A549 (cell line): ENCODE data around the gene ODF4. TPM values are rescaled to one million over a fixed set of nuclear protein-coding genes. Genes with fewer than 3 reads are reported as not detected.

Source experiments
- ATOH8 ChIP-seq: fragments of 250-450 bp; sonication (Bioruptor Pico); IDR thresholded peaks from 2 replicates; pipeline ENCODE4 v1.5.0; 2020; ENCODE audit warnings: low read depth, mild to moderate bottlenecking, moderate library complexity
- CEBPB ChIP-seq, 2 experiments: fragments of >200 bp in 1 of 2; sonication (Bioruptor Twin) in 1 of 2; formaldehyde crosslinking in 1 of 2; IDR thresholded peaks; 2 replicates each; pipeline ENCODE4 v1.6.1; 2012 to 2016
- CHD2 ChIP-seq: fragments of 150-350 bp; IDR thresholded peaks from 2 replicates; pipeline ENCODE4 v1.6.1; 2014; ENCODE audit warnings: low read length; ENCODE audit not compliant: partially characterized antibody
- CTCF ChIP-seq: fragments of >200 bp; sonication (Bioruptor Twin); formaldehyde crosslinking; IDR thresholded peaks from 3 replicates; pipeline ENCODE4 v1.5.1; 2016
- EHF ChIP-seq: fragments of 250-450 bp; sonication (Bioruptor Pico); IDR thresholded peaks from 2 replicates; pipeline ENCODE4 v1.5.0; 2020; ENCODE audit warnings: mild to moderate bottlenecking
- EHMT2 ChIP-seq: fragments of 200-600 bp; sonication (generic); IDR thresholded peaks from 2 replicates; pipeline ENCODE4 v1.6.1; 2016; ENCODE audit warnings: antibody characterized with exemption, low read depth, mild to moderate bottlenecking, moderate library complexity
- EP300 ChIP-seq, 2 experiments: fragments of >200 bp; sonication (Bioruptor Twin); formaldehyde crosslinking; IDR thresholded peaks; 2 replicates in 1 of 2; 3 replicates in 1 of 2; pipeline ENCODE4 v1.6.1; 2016 to 2017
- ESRRA ChIP-seq: fragments of 150-350 bp; IDR thresholded peaks from 2 replicates; pipeline ENCODE4 v1.6.1; 2014; ENCODE audit warnings: mild to moderate bottlenecking, low read length, borderline replicate concordance
- FOSL2 ChIP-seq, 2 experiments: fragments of 450-650 bp in 1 of 2; fragments of >200 bp in 1 of 2; sonication (Bioruptor Twin) in 1 of 2; formaldehyde crosslinking; IDR thresholded peaks; 2 replicates each; pipeline versions ENCODE4 v1.5.0 to v1.6.1; 2016 to 2020; ENCODE audit warnings: mild to moderate bottlenecking in 1 of 2, moderate library complexity in 1 of 2
- HMGXB4 ChIP-seq: fragments of 250-450 bp; sonication (Bioruptor Pico); IDR thresholded peaks from 2 replicates; pipeline ENCODE4 v1.5.0; 2021; ENCODE audit warnings: mild to moderate bottlenecking, moderate library complexity, borderline replicate concordance
- JUN ChIP-seq, 2 experiments: fragments of >200 bp; sonication (Bioruptor Twin); formaldehyde crosslinking; IDR thresholded peaks; 2 replicates in 1 of 2; 3 replicates in 1 of 2; pipeline ENCODE4 v1.6.1; 2016 to 2017
- JUNB ChIP-seq: fragments of >200 bp; sonication (Bioruptor Twin); formaldehyde crosslinking; IDR thresholded peaks from 2 replicates; pipeline ENCODE4 v1.6.1; 2016
- KDM5A ChIP-seq: fragments of 200-600 bp; sonication (generic); IDR thresholded peaks from 2 replicates; pipeline ENCODE4 v1.6.1; 2016; ENCODE audit warnings: antibody characterized with exemption, mild to moderate bottlenecking
- MAFK ChIP-seq: fragments of 450-650 bp; IDR thresholded peaks from 2 replicates; pipeline ENCODE4 v1.6.1; 2014; ENCODE audit not compliant: partially characterized antibody
- MAX ChIP-seq: IDR thresholded peaks from 2 replicates; pipeline ENCODE4 v1.6.1; 2012
- MAZ ChIP-seq: fragments of 150-350 bp; IDR thresholded peaks from 2 replicates; pipeline ENCODE4 v1.6.1; 2014; ENCODE audit warnings: antibody characterized with exemption, low read depth, low read length, borderline replicate concordance
- NFE2L2 ChIP-seq: fragments of 150-350 bp; conservative IDR thresholded peaks from 2 replicates; pipeline ENCODE4 v1.6.1; 2014; ENCODE audit warnings: low read length
- NPAS2 ChIP-seq: fragments of 250-450 bp; sonication (Bioruptor Pico); IDR thresholded peaks from 2 replicates; pipeline ENCODE4 v1.8.0; 2022; ENCODE audit warnings: mild to moderate bottlenecking, moderate library complexity, borderline replicate concordance
- NR3C1 ChIP-seq: fragments of >200 bp; sonication (Bioruptor Twin); formaldehyde crosslinking; IDR thresholded peaks from 3 replicates; pipeline ENCODE4 v1.6.1; 2017
- PHF8 ChIP-seq: fragments of 200-600 bp; sonication (generic); IDR thresholded peaks from 2 replicates; pipeline ENCODE4 v1.6.1; 2016; ENCODE audit warnings: low read depth, mild to moderate bottlenecking, antibody characterized with exemption, moderate library complexity, borderline replicate concordance
- POLR2AphosphoS2 ChIP-seq: conservative IDR thresholded peaks from 2 replicates; pipeline ENCODE4 v1.6.1; 2012; ENCODE audit warnings: low read length, improper control_type of control experiment, inconsistent platforms
- RCOR1 ChIP-seq: fragments of 150-350 bp; IDR thresholded peaks from 2 replicates; pipeline ENCODE4 v1.6.1; 2014; ENCODE audit warnings: antibody characterized with exemption, low read length, low read depth
- REST ChIP-seq: fragments of 200-600 bp; sonication (generic); IDR thresholded peaks from 2 replicates; pipeline ENCODE4 v1.6.1; 2016; ENCODE audit warnings: antibody characterized with exemption, mild to moderate bottlenecking, moderate library complexity
- SMC3 ChIP-seq: fragments of >200 bp; sonication (Bioruptor Twin); formaldehyde crosslinking; IDR thresholded peaks from 3 replicates; pipeline ENCODE4 v1.6.1; 2018; ENCODE audit warnings: inconsistent platforms
- SREBF2 ChIP-seq: fragments of 450-650 bp; IDR thresholded peaks from 2 replicates; pipeline ENCODE4 v1.6.1; 2014; ENCODE audit warnings: mild to moderate bottlenecking, moderate library complexity
- USF2 ChIP-seq: fragments of 450-650 bp; IDR thresholded peaks from 2 replicates; pipeline ENCODE4 v1.6.1; 2014; ENCODE audit warnings: antibody characterized with exemption
- ZC3H11A ChIP-seq: fragments of 450-650 bp; IDR thresholded peaks from 2 replicates; pipeline ENCODE4 v1.6.1; 2014; ENCODE audit warnings: antibody characterized with exemption, mild to moderate bottlenecking
- ZFP36 ChIP-seq: fragments of 450-650 bp; IDR thresholded peaks from 2 replicates; pipeline ENCODE4 v1.6.1; 2014; ENCODE audit warnings: borderline replicate concordance; ENCODE audit not compliant: partially characterized antibody
- ZNF302 ChIP-seq: fragments of 250-450 bp; sonication (Bioruptor Pico); IDR thresholded peaks from 2 replicates; pipeline ENCODE4 v1.9.0; 2021; ENCODE audit warnings: inconsistent platforms, mild to moderate bottlenecking, moderate library complexity
- polyA plus RNA-seq, 4 experiments: library from polyadenylated mRNA; depleted of rRNA in 3 of 4; stranded (reverse); fragments of >200 nt; fragmentation: RNase III in 1 of 4; extraction: RNeasy Plus Mini Kit Qiagen cat#74134 plus additional on column Dnase treatment in 1 of 4; gene quantifications; 2 replicates in 3 of 4; 3 replicates in 1 of 4; pipeline ENCODE4 v1.2.3, GENCODE V29; 2011 to 2017

The ODF4 gene
- polyA plus RNA-seq, 2 of the 4 experiments (the other 2 are of a cell fraction) = not detected

- peak; percentile 40; the same call in 1 of the 2 replicates for TF ChIP-seq REST
- peak; percentile 83 for TF ChIP-seq HMGXB4
- TF ChIP-seq EHMT2 = no peak
- TF ChIP-seq JUN (IDR thresholded peaks at IDR 0.05) = peak; percentile 98 to 99
- TF ChIP-seq CTCF = peak; percentile 38
- peak; percentile 99 for TF ChIP-seq POLR2AphosphoS2
- peak; percentile 89 for TF ChIP-seq MAX
- TF ChIP-seq SREBF2 = no peak
- TF ChIP-seq ZC3H11A = no peak
- TF ChIP-seq USF2 = no peak
- no peak for TF ChIP-seq FOSL2 (IDR thresholded peaks at IDR 0.05)
- TF ChIP-seq FOSL2 (CRISPR knock-in tag; IDR thresholded peaks at IDR 0.05) = no peak; the same call in 1 of the 2 replicates
- no peak for TF ChIP-seq ZNF302 (CRISPR knock-in tag)
- no peak for TF ChIP-seq CEBPB (IDR thresholded peaks at IDR 0.05)
- TF ChIP-seq ZFP36 = no peak
- TF ChIP-seq PHF8 = no peak; the same call in 1 of the 2 replicates
- no peak for TF ChIP-seq EP300 (IDR thresholded peaks at IDR 0.05)
- TF ChIP-seq ATOH8 = peak; percentile 57; the same call in 1 of the 2 replicates
- no peak for TF ChIP-seq RCOR1
- TF ChIP-seq CHD2 = peak; percentile 50
- peak; percentile 97 for TF ChIP-seq ESRRA
- no peak for TF ChIP-seq EHF (CRISPR knock-in tag)
- no peak for TF ChIP-seq NFE2L2
- TF ChIP-seq MAZ = no peak; the same call in 1 of the 2 replicates
- TF ChIP-seq NR3C1 = no peak
- no peak for TF ChIP-seq KDM5A
- TF ChIP-seq SMC3 = 0 out of 3 replicates have a peak, but pooled peaks have one; percentile 15
- no peak for TF ChIP-seq MAFK
- TF ChIP-seq JUNB = no peak
- no peak for TF ChIP-seq NPAS2 (CRISPR knock-in tag)
- TF ChIP-seq, all 56 proteins: peak for 21
Measured at GRCh38 chr17:8376271-8377067, 36.8 kb downstream of the ODF4 start, which contains the start of gene KRABD2 (continued).
